ENCODE results near the gene SDHB. TPM values are rescaled to one million over a fixed set of nuclear protein-coding genes. Genes with fewer than 3 reads are reported as not detected.

SDHB gene
- total and polyA plus RNA-seq, 12 donors: 52.3 to 243 (median 152) TPM

DNA sequence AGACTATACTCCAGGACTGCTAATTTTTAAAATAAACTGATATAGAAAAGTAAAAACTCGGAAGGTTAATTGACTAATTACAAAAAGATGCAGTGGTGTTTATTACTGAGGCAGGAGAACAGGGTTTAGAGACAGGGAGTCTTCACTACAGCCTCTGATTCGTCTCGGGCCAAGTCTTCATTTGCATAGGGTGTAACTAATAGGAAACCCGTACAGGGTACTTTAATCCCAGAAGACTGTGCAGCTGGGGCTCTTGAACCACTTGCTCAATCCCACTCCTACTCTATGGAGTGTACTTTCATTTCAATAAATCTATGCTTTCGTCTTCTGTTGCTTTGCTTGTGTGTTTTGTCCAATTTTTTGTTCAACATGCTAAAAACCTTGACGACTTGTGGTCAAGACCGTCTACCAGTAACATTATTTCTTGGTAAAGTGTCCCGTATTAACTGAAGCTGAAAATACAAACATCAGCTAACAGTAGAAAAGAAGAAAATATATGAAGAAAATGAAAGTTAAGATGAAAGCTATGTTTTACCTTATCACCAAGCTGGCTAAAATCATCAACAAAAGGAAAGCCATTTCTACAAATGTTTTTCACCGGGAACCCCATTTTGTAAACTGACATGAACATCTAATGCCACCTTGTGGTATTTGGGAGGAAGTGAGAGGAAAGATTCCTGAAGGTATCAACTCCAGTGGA is 8.0 kb downstream of the SDHB start:
- H3K27ac ChIP-seq: peak overlapping the region in 4 of 5 donors; percentile 7 to 68 (median 34)
- intact Hi-C loops (cut with DNase I): no loop called here
- TF ChIP-seq POLR2A (IDR thresholded peaks at IDR 0.05): no peak
- TF ChIP-seq, protein P1, sequence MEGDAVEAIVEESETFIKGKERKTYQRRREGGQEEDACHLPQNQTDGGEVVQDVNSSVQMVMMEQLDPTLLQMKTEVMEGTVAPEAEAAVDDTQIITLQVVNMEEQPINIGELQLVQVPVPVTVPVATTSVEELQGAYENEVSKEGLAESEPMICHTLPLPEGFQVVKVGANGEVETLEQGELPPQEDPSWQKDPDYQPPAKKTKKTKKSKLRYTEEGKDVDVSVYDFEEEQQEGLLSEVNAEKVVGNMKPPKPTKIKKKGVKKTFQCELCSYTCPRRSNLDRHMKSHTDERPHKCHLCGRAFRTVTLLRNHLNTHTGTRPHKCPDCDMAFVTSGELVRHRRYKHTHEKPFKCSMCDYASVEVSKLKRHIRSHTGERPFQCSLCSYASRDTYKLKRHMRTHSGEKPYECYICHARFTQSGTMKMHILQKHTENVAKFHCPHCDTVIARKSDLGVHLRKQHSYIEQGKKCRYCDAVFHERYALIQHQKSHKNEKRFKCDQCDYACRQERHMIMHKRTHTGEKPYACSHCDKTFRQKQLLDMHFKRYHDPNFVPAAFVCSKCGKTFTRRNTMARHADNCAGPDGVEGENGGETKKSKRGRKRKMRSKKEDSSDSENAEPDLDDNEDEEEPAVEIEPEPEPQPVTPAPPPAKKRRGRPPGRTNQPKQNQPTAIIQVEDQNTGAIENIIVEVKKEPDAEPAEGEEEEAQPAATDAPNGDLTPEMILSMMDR (IDR thresholded peaks at IDR 0.05): peak; percentile 54 to 93 (median 84)
- peaks cover 8 to 30% of the 10 kb centered on the region in 2 donors for H3K4me1 ChIP-seq (replicated peaks in 1 of 2)
- DNase-seq: peak in 1 of 7 donors; percentile 40
- H3K36me3 ChIP-seq (replicated peaks in 1 of 2): peaks cover 0 to 53% of the 10 kb centered on the region in 2 donors
- no peaks in the 10 kb centered on the region for H3K9me3 ChIP-seq (replicated peaks in 1 of 3)
- 13 to 22% (median 18%) methylated on average over 9 of the region's 9 CpGs for WGBS, 4 donors
- H3K27me3 ChIP-seq: no peaks in the 10 kb centered on the region
- peak overlapping the region in 2 of 4 donors; percentile 8 to 41 for H3K4me3 ChIP-seq

DNA sequence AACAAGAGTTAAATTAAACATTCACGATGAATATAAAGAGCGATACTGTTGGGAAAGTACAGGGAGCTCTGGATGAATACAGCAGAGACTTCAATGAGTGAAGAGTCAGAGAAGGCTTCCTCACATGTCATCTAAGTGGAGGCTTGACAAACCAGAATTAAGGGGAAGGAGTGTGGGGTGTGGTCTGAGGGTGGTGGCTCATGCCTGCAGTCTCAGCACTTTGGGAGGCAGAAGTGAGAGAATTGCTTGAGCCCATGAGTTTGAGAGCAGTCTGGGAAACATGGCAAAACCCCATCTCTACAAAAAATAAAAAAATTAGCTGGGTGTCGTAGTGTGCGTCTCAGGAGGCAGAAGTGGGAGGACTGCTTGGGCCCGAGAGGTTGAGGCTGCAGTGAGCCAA is 8.7 kb downstream of the SDHB start:
- Histone ChIP-seq H3K27ac (peak overlapping the region in 2 of 5 donors; percentile 7 to 21), H3K36me3 (replicated peaks in 1 of 2) (peaks cover 0 to 55% of the 10 kb centered on the region in 2 donors)
- WGBS, 4 donors: 53 to 72% (median 59%) methylated on average over 5 of the region's 5 CpGs

DNA sequence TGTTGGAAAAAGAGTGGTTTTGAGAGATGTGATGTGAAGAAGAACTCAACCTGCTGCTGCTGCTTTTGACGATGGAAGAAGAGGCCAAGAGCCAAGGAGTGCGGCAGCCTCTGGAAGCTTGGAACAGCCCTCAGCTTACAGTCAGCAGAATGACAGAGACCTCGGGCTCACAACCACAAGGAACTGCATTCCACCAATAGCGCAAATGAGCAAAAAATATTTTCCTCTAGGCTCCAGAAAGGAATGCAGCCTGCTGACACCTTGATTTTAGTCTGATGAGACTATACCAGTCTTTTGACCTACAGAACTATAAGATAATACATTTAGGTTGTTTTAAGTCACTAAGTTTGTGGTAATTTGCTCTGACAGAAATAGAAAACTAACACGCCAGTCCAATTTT is 10.2 kb downstream of the SDHB start:
- Histone ChIP-seq H3K27me3 (no peaks in the 10 kb centered on the region), H3K9me3 (replicated peaks in 1 of 3) (no peaks in the 10 kb centered on the region), H3K4me1 (replicated peaks in 1 of 2) (peaks cover 8 to 30% of the 10 kb centered on the region in 2 donors), H3K27ac (no peak overlapping the region), H3K4me3 (no peak overlapping the region), H3K36me3 (replicated peaks in 1 of 2) (peaks cover 0 to 55% of the 10 kb centered on the region in 2 donors)
- DNase-seq: no peak
- WGBS, 4 donors: 73 to 90% (median 85%) methylated on average over 5 of the region's 5 CpGs
- intact Hi-C loops (cut with DNase I): loop anchor here in 1 of 2 donors (5.0 kb wide), 1 partner anchor 86 kb away; no protein-coding TSS in a partner anchor
- TF ChIP-seq POLR2A (IDR thresholded peaks at IDR 0.05): no peak
- TF ChIP-seq, protein P1 (IDR thresholded peaks at IDR 0.05): no peak

More for the DNA sequence above, 8.7 kb downstream of the SDHB start:
- intact Hi-C loops (cut with DNase I): no loop called here
- TF ChIP-seq, protein P1 (IDR thresholded peaks at IDR 0.05): no peak
- TF ChIP-seq POLR2A (IDR thresholded peaks at IDR 0.05): no peak
- Histone ChIP-seq H3K4me1 (replicated peaks in 1 of 2) (peaks cover 8 to 30% of the 10 kb centered on the region in 2 donors), H3K27me3 (no peaks in the 10 kb centered on the region), H3K9me3 (replicated peaks in 1 of 3) (no peaks in the 10 kb centered on the region), H3K4me3 (no peak overlapping the region)
- DNase-seq: peak in 2 of 7 donors; percentile 30 to 57

DNA sequence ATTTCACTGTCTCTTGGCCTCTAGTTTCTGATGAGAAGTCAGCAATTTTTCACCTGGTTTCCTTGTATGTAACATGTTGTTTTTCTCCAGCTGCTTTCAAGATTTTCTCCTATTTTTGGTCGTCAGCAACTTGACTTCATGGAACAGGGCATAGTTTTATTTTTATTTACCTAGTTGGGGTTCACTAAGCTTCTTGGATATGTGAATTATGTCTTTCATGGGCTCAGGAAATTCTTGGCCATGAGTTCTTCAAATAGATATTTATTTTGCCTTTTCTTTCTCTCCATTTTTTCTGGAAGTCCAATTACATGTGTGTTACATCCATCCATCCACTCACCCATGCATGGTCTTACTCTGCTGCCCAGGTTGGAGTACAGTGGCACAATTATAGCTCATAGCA is 13.7 kb downstream of the SDHB start:
- no peak overlapping the region for H3K4me3 ChIP-seq
- DNase-seq: no peak
- no peaks in the 10 kb centered on the region for H3K27me3 ChIP-seq
- H3K27ac ChIP-seq: no peak overlapping the region
- no peaks in the 10 kb centered on the region for H3K9me3 ChIP-seq (replicated peaks in 1 of 3)
- no peak for TF ChIP-seq POLR2A (IDR thresholded peaks at IDR 0.05)
- TF ChIP-seq, protein P1 (IDR thresholded peaks at IDR 0.05): no peak
- intact Hi-C loops (cut with DNase I): loop anchor here in 1 of 2 donors (5.0 kb wide), 1 partner anchor 83 kb away; no protein-coding TSS in a partner anchor
- peaks cover 0 to 77% of the 10 kb centered on the region in 2 donors for H3K36me3 ChIP-seq (replicated peaks in 1 of 2)
- peaks cover 0 to 4% of the 10 kb centered on the region in 2 donors for H3K4me1 ChIP-seq (replicated peaks in 1 of 2)
- WGBS, 4 donors: 86 to 90% (median 88%) methylated on average over 1 of the region's 1 CpG

Data from adrenal gland (tissue), 12 donors.